IgD-negative memory B cell (primary cell): ENCODE data around the gene GALNTL6. TPM values are rescaled to one million over a fixed set of nuclear protein-coding genes. Genes with fewer than 3 reads are reported as not detected.

Experiments used
- H3K27ac Mint-ChIP-seq, 3 donors: one replicate each; pipeline ENCODE4 v1.8.0; 2020 to 2022; ENCODE audit warnings: mild to moderate bottlenecking in 3 of 3, mixed read lengths in 3 of 3, moderate library complexity in 1 of 3
- H3K27me3 Mint-ChIP-seq: one replicate; pipeline ENCODE4 v1.8.0; 2021; ENCODE audit warnings: mixed read lengths
- H3K36me3 Mint-ChIP-seq: one replicate; pipeline ENCODE4 v1.8.0; 2020; ENCODE audit warnings: mild to moderate bottlenecking, mixed read lengths
- H3K4me1 Mint-ChIP-seq, 3 donors: one replicate each; pipeline ENCODE4 v1.8.0; 2020 to 2022; ENCODE audit warnings: mixed read lengths in 3 of 3, mild to moderate bottlenecking in 1 of 3
- H3K4me3 Mint-ChIP-seq, 4 donors: one replicate each; pipeline ENCODE4 v1.8.0; 2020 to 2022; ENCODE audit warnings: mild to moderate bottlenecking in 4 of 4, mixed read lengths in 4 of 4, moderate library complexity in 3 of 4
- H3K9me3 Mint-ChIP-seq, 3 donors: one replicate each; pipeline ENCODE4 v1.8.0; 2020 to 2021; ENCODE audit warnings: mixed read lengths in 3 of 3, mild to moderate bottlenecking in 1 of 3
- polyA plus RNA-seq: library from polyadenylated mRNA; unstranded; fragments of 300-500 nt; fragmentation: Illumina TruSeq; gene quantifications from one replicate; pipeline ENCODE4 v1.2.3, GENCODE V29; 2021

The GALNTL6 gene
- polyA plus RNA-seq, 1 donor from 2014 or later: 1.3 TPM

- no peaks in the 10 kb centered on the region for H3K27me3 Mint-ChIP-seq
- H3K36me3 Mint-ChIP-seq: no peaks in the 10 kb centered on the region
- H3K4me3 Mint-ChIP-seq: no peak overlapping the region
- H3K9me3 Mint-ChIP-seq: no peaks in the 10 kb centered on the region
- H3K27ac Mint-ChIP-seq: no peak overlapping the region
- no peaks in the 10 kb centered on the region for H3K4me1 Mint-ChIP-seq
These were observed 116.3 kb downstream of the GALNTL6 start for GRCh38 chr4:171929477-171929876.

- H3K36me3 Mint-ChIP-seq: peaks cover 2% of the 10 kb centered on the region
These were observed 116.7 kb downstream of the GALNTL6 start for GRCh38 chr4:171929907-171930306.

DNA sequence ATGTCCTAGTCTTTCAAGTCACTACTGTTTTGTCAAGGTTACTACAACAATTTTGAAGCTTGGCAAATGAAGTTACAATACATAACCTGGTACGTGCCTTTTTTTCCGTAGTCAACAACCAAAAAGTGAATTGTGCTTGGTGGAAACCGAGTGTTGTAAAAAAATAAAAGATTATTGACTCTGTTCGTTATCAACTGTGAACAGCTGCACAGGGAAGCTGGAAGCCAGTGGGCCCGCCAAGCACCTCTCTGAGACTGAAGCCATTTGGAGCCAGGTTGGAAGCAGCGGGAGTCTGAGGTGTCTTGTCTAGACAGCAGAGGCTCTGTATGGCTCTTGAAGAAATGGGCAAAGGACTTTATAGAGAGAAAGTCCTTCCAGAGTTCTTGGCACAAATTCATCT lies 119.0 kb downstream of the GALNTL6 start:
- H3K4me1 Mint-ChIP-seq: no peaks in the 10 kb centered on the region
- no peak overlapping the region for H3K27ac Mint-ChIP-seq
- no peaks in the 10 kb centered on the region for H3K9me3 Mint-ChIP-seq
- H3K4me3 Mint-ChIP-seq: no peak overlapping the region
- peaks cover 2% of the 10 kb centered on the region for H3K36me3 Mint-ChIP-seq
- no peaks in the 10 kb centered on the region for H3K27me3 Mint-ChIP-seq

More at GRCh38 chr4:171929907-171930306, 116.7 kb downstream of the GALNTL6 start:
- Mint-ChIP-seq H3K4me1 (no peaks in the 10 kb centered on the region), H3K27ac (no peak overlapping the region), H3K4me3 (no peak overlapping the region), H3K27me3 (no peaks in the 10 kb centered on the region), H3K9me3 (no peaks in the 10 kb centered on the region)

GRCh38 chr4:171940656-171941055 lies 127.5 kb downstream of the GALNTL6 start:
- Mint-ChIP-seq H3K4me3 (no peak overlapping the region), H3K27ac (no peak overlapping the region), H3K36me3 (no peaks in the 10 kb centered on the region), H3K9me3 (peaks cover 0 to 1% (median 0%) of the 10 kb centered on the region in 3 donors), H3K4me1 (no peaks in the 10 kb centered on the region), H3K27me3 (no peaks in the 10 kb centered on the region)

- no peak overlapping the region for H3K4me3 Mint-ChIP-seq
- H3K4me1 Mint-ChIP-seq: no peaks in the 10 kb centered on the region
These were observed 134.2 kb downstream of the GALNTL6 start for GRCh38 chr4:171947400-171947799.

DNA sequence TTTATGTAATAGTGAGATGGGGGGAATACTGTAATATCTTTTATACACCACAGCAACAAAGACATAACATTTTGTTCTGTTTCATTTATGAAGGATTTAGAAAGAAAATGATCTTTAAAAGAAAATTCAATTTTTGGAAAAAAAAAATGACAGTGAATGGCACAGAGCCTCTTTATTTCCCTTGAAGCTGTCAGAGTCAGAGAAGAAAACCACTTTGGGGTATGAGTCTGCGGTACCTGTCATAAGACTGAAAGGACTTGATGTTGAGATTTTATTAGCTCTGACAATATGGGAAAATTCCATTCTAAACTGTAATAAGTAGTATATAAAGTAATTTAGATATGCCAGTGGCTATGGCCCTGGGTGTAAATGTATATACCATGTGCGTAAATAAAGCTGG lies 134.8 kb downstream of the GALNTL6 start:
- Mint-ChIP-seq H3K4me1 (no peaks in the 10 kb centered on the region), H3K27me3 (no peaks in the 10 kb centered on the region), H3K36me3 (peaks cover 2% of the 10 kb centered on the region), H3K9me3 (no peaks in the 10 kb centered on the region), H3K27ac (no peak overlapping the region), H3K4me3 (no peak overlapping the region)

More at GRCh38 chr4:171947400-171947799, 134.2 kb downstream of the GALNTL6 start:
- no peak overlapping the region for H3K27ac Mint-ChIP-seq
- H3K36me3 Mint-ChIP-seq: peaks cover 2% of the 10 kb centered on the region
- H3K9me3 Mint-ChIP-seq: no peaks in the 10 kb centered on the region
- H3K27me3 Mint-ChIP-seq: no peaks in the 10 kb centered on the region

DNA sequence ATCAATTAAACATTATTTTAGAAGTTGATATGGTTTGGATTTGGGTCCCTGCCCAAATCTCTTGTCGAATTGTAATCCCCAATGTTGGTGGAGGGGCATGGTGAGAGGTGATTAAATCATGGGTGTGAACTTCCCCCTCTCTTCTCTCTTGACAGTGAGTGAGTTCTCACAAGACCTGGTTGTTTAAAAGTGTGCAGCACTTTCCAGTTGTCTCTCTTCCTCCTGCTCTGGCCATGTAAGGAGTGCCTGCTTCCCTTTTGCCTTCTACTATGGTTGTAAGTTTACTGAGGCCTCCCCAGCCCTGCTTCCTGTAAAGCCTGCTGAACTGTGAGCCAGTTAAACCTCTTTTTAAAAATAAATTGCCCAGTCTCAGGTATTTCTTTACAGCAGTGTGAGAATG lies 141.4 kb downstream of the GALNTL6 start:
- H3K4me1 Mint-ChIP-seq: peaks cover 0 to 4% (median 0%) of the 10 kb centered on the region in 3 donors
- no peak overlapping the region for H3K27ac Mint-ChIP-seq
- H3K27me3 Mint-ChIP-seq: no peaks in the 10 kb centered on the region
- peak overlapping the region in 1 of 4 donors; percentile 17 for H3K4me3 Mint-ChIP-seq
- H3K36me3 Mint-ChIP-seq: no peaks in the 10 kb centered on the region
- no peaks in the 10 kb centered on the region for H3K9me3 Mint-ChIP-seq

GRCh38 chr4:171956678-171957077 lies 143.5 kb downstream of the GALNTL6 start:
- Mint-ChIP-seq H3K27ac (no peak overlapping the region), H3K36me3 (no peaks in the 10 kb centered on the region), H3K27me3 (no peaks in the 10 kb centered on the region), H3K4me1 (peaks cover 0 to 4% (median 0%) of the 10 kb centered on the region in 3 donors), H3K4me3 (no peak overlapping the region), H3K9me3 (no peaks in the 10 kb centered on the region)

DNA sequence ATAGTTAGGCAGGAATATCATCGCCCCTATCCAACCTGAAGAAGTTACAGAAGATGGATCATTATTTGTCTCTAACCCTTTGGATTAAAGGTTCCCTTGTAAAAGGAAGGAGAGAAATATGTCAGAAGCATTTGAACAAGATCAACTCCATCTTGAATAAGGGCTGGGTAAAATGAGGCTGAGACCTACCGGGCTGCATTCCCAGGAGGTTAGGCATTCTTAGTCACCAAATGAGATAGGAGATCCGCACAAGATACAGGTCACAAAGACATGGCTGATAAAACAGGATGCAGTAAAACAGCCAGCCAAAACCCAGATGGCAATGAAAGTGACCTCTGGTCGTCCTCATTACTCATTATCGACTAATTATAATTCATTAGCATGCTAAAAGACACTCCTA lies 148.9 kb downstream of the GALNTL6 start:
- no peaks in the 10 kb centered on the region for H3K4me1 Mint-ChIP-seq
- no peaks in the 10 kb centered on the region for H3K27me3 Mint-ChIP-seq
- H3K9me3 Mint-ChIP-seq: no peaks in the 10 kb centered on the region
- no peak overlapping the region for H3K27ac Mint-ChIP-seq
- H3K4me3 Mint-ChIP-seq: no peak overlapping the region
- no peaks in the 10 kb centered on the region for H3K36me3 Mint-ChIP-seq

DNA sequence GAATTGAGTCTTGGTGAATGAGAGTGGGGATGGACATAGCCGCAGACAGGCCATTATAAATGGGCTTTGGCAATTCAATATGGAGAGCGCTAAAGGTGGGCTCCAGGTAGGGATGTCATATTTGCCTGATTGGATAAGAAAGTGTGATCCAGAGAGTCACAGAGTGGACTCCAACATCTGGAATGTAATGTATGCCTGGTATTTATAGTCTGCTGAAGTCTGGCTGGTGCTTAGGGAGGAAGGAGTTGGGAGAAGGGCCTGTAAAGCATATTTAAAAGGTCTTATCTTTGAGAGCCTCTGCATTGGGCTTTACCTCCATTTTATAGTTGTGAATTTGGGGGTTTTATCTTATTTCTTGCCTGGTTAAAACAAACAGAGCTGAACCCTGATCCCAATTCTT lies 153.2 kb downstream of the GALNTL6 start:
- no peaks in the 10 kb centered on the region for H3K9me3 Mint-ChIP-seq
- H3K36me3 Mint-ChIP-seq: no peaks in the 10 kb centered on the region
- no peaks in the 10 kb centered on the region for H3K4me1 Mint-ChIP-seq
- no peak overlapping the region for H3K4me3 Mint-ChIP-seq
- H3K27ac Mint-ChIP-seq: no peak overlapping the region
- no peaks in the 10 kb centered on the region for H3K27me3 Mint-ChIP-seq

DNA sequence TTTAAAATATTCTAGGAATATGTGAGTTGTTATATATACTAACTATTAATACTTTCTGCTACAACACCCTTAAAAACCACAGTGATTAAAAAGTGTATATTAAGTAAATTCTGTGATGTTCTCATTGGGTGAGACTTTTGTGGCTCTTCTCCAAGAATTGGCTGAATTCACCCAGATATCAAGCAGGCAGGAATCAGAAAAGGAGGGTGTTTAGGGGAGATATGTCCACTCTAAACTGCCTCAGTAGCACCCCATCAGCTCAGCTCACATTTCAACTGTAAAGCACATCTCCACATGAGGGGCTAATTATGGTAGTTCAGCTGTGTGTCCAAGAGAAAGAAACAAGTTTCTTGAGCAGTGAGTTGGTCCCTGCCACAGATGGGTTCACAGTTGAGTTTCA lies 165.0 kb downstream of the GALNTL6 start:
- no peak overlapping the region for H3K27ac Mint-ChIP-seq

GRCh38 chr4:171979461-171979860 lies 166.3 kb downstream of the GALNTL6 start:
- Mint-ChIP-seq H3K36me3 (no peaks in the 10 kb centered on the region), H3K9me3 (no peaks in the 10 kb centered on the region), H3K27me3 (no peaks in the 10 kb centered on the region), H3K27ac (no peak overlapping the region), H3K4me3 (no peak overlapping the region), H3K4me1 (no peaks in the 10 kb centered on the region)

More for the DNA sequence above, 165.0 kb downstream of the GALNTL6 start:
- no peaks in the 10 kb centered on the region for H3K4me1 Mint-ChIP-seq
- no peak overlapping the region for H3K4me3 Mint-ChIP-seq
- H3K36me3 Mint-ChIP-seq: no peaks in the 10 kb centered on the region
- no peaks in the 10 kb centered on the region for H3K27me3 Mint-ChIP-seq
- H3K9me3 Mint-ChIP-seq: no peaks in the 10 kb centered on the region

DNA sequence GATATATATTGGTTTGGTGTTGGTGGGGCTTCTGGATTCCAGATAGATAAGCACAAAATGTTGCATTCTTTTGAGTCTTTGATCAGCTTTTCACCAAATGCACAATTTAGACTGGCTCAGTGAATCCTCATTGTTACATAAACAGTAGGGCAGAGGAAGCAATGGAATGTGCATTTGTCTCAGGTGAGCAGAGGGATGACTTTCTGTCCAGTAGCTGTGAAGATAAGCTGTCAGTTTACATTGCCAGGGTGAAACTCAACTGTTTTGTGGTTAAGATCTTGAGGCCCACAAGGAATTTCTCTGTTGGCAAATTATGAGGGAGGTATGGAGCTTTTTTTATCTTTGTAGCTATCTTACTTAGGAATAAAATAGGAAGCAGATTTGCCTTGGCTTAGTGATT lies 168.0 kb downstream of the GALNTL6 start:
- no peaks in the 10 kb centered on the region for H3K4me1 Mint-ChIP-seq
- H3K9me3 Mint-ChIP-seq: no peaks in the 10 kb centered on the region
- no peaks in the 10 kb centered on the region for H3K36me3 Mint-ChIP-seq
- no peak overlapping the region for H3K4me3 Mint-ChIP-seq
- H3K27ac Mint-ChIP-seq: no peak overlapping the region
- H3K27me3 Mint-ChIP-seq: no peaks in the 10 kb centered on the region

- no peak overlapping the region for H3K27ac Mint-ChIP-seq
- no peaks in the 10 kb centered on the region for H3K9me3 Mint-ChIP-seq
- no peaks in the 10 kb centered on the region for H3K36me3 Mint-ChIP-seq
- no peaks in the 10 kb centered on the region for H3K27me3 Mint-ChIP-seq
- no peaks in the 10 kb centered on the region for H3K4me1 Mint-ChIP-seq
- H3K4me3 Mint-ChIP-seq: no peak overlapping the region
These were observed 171.0 kb downstream of the GALNTL6 start for GRCh38 chr4:171983935-171984805.

- H3K4me1 Mint-ChIP-seq: no peaks in the 10 kb centered on the region
- H3K4me3 Mint-ChIP-seq: no peak overlapping the region
- H3K9me3 Mint-ChIP-seq: no peaks in the 10 kb centered on the region
- no peaks in the 10 kb centered on the region for H3K27me3 Mint-ChIP-seq
- H3K27ac Mint-ChIP-seq: no peak overlapping the region
- H3K36me3 Mint-ChIP-seq: no peaks in the 10 kb centered on the region
These were observed 171.9 kb downstream of the GALNTL6 start for GRCh38 chr4:171985129-171985528.

- H3K4me3 Mint-ChIP-seq: no peak overlapping the region
- H3K27me3 Mint-ChIP-seq: no peaks in the 10 kb centered on the region
- H3K9me3 Mint-ChIP-seq: peaks cover 0 to 4% (median 2%) of the 10 kb centered on the region in 3 donors
- H3K4me1 Mint-ChIP-seq: no peaks in the 10 kb centered on the region
- no peaks in the 10 kb centered on the region for H3K36me3 Mint-ChIP-seq
- H3K27ac Mint-ChIP-seq: no peak overlapping the region
These were observed 180.0 kb downstream of the GALNTL6 start for GRCh38 chr4:171993247-171993646.
